IMR-90 (cell line): Measurements from ENCODE around the gene DNMT3A. TPM values are rescaled to one million over a fixed set of nuclear protein-coding genes. Genes with fewer than 3 reads are reported as not detected.

Experiments
- ATAC-seq: fragments of 200-7000 bp; cut with Tn5 transposase; 2 replicates; pipeline ENCODE4 v1.9.1; 2020; ENCODE audit warnings: low read depth, mild to moderate bottlenecking, moderate library complexity
- BruUV-seq: library from RNA; stranded (reverse); fragments of 400-500 nt; replicated peaks from 2 replicates; lab custom pipeline; 2021; lab: Mats Ljungman, UMichigan
- CTCF ChIA-PET: fragments of 300-600 bp; formaldehyde crosslinking; extraction: SDS; loops from one replicate; lab custom pipeline; 2021; ENCODE audit warnings: antibody characterized with exemption; lab: Yijun Ruan, JAX
- POLR2A ChIA-PET: fragments of 300-600 bp; sonication (Branson Sonifier 250); formaldehyde crosslinking; loops from one replicate; lab custom pipeline; 2022; ENCODE audit warnings: antibody characterized with exemption; ENCODE audit not compliant: unreplicated experiment; lab: Charles Lee
- DNase-seq: peaks from one replicate; pipeline ENCODE4 v3.0.0; 2013
- H2AFZ ChIP-seq: replicated peaks from 2 replicates; pipeline ENCODE3; 2013; ENCODE audit warnings: low read length, mild to moderate bottlenecking; ENCODE audit not compliant: poor library complexity
- H2AK5ac ChIP-seq: 2 replicates; pipeline ENCODE4 v1.6.1; 2013; ENCODE audit warnings: low read depth, low read length, inconsistent platforms
- H2AK9ac ChIP-seq: replicated peaks from 2 replicates; pipeline ENCODE3; 2013; ENCODE audit warnings: mild to moderate bottlenecking, low read depth, low read length, moderate library complexity; ENCODE audit not compliant: poor library complexity
- H2BK120ac ChIP-seq: 2 replicates; pipeline ENCODE4 v1.6.1; 2013; ENCODE audit warnings: low read depth, low read length, inconsistent platforms
- H2BK15ac ChIP-seq: 3 replicates; pipeline ENCODE4 v1.6.1; 2013; ENCODE audit warnings: low read depth, low read length, inconsistent platforms
- H2BK20ac ChIP-seq: 2 replicates; pipeline ENCODE4 v1.6.1; 2013; ENCODE audit warnings: low read depth, mild to moderate bottlenecking, inconsistent platforms, low read length, moderate library complexity
- H2BK5ac ChIP-seq: 2 replicates; pipeline ENCODE4 v1.6.1; 2013; ENCODE audit warnings: mild to moderate bottlenecking, low read depth, low read length, inconsistent platforms; ENCODE audit not compliant: poor library complexity, severe bottlenecking
- H3K14ac ChIP-seq: replicated peaks from 2 replicates; pipeline ENCODE4 v1.6.1; 2013; ENCODE audit warnings: low read depth, low read length, inconsistent platforms
- H3K18ac ChIP-seq: 2 replicates; pipeline ENCODE4 v1.6.1; 2013; ENCODE audit warnings: low read depth, low read length, control low read depth
- H3K23ac ChIP-seq: 2 replicates; pipeline ENCODE4 v1.6.1; 2013; ENCODE audit warnings: low read depth, low read length, inconsistent platforms
- H3K27ac ChIP-seq: 2 replicates; pipeline ENCODE4 v1.5.1; 2013; ENCODE audit warnings: mild to moderate bottlenecking, control low read depth, low read length; ENCODE audit not compliant: insufficient read depth
- H3K27me3 ChIP-seq: 2 replicates; pipeline ENCODE4 v1.6.1; 2013; ENCODE audit warnings: low read length; ENCODE audit not compliant: control insufficient read depth, insufficient read depth
- H3K36me3 ChIP-seq: 2 replicates; pipeline ENCODE4 v1.6.1; 2013; ENCODE audit warnings: low read length, mixed read lengths; ENCODE audit not compliant: control insufficient read depth, insufficient read depth
- H3K4ac ChIP-seq: 2 replicates; pipeline ENCODE4 v1.6.1; 2013; ENCODE audit warnings: low read depth, low read length, inconsistent platforms
- H3K4me1 ChIP-seq: 2 replicates; pipeline ENCODE4 v1.6.1; 2013; ENCODE audit warnings: low read length, mixed read lengths; ENCODE audit not compliant: control insufficient read depth, insufficient read depth
- H3K4me2 ChIP-seq: 2 replicates; pipeline ENCODE4 v1.6.1; 2013; ENCODE audit warnings: low read depth, mild to moderate bottlenecking, control low read depth, low read length, moderate library complexity
- H3K4me3 ChIP-seq: 2 replicates; pipeline ENCODE4 v1.5.1; 2013; ENCODE audit warnings: low read depth, mild to moderate bottlenecking, control low read depth, low read length, moderate library complexity; ENCODE audit not compliant: insufficient read depth
- H3K56ac ChIP-seq: 2 replicates; pipeline ENCODE4 v1.6.1; 2013; ENCODE audit warnings: low read length, inconsistent platforms; ENCODE audit not compliant: insufficient read depth; ENCODE audit errors: extremely low read depth
- H3K79me1 ChIP-seq, 2 experiments: 2 replicates each; pipeline ENCODE4 v1.6.1; 2013; ENCODE audit warnings: low read length in 2 of 2, inconsistent platforms in 1 of 2, low read depth in 1 of 2
- H3K9ac ChIP-seq: 2 replicates; pipeline ENCODE4 v1.6.1; 2013; ENCODE audit warnings: low read depth, low read length, control low read depth
- H3K9me1 ChIP-seq: 2 replicates; pipeline ENCODE4 v1.6.1; 2013; ENCODE audit warnings: low read length, inconsistent platforms; ENCODE audit not compliant: insufficient read depth
- H3K9me3 ChIP-seq: 2 replicates; pipeline ENCODE4 v1.6.1; 2013; ENCODE audit warnings: low read length; ENCODE audit not compliant: control insufficient read depth, insufficient read depth
- H4K20me1 ChIP-seq: 2 replicates; pipeline ENCODE4 v1.6.1; 2013; ENCODE audit warnings: low read length, inconsistent platforms; ENCODE audit not compliant: insufficient read depth
- H4K5ac ChIP-seq: 2 replicates; pipeline ENCODE4 v1.6.1; 2013; ENCODE audit warnings: mild to moderate bottlenecking, low read depth, low read length, control low read depth
- H4K8ac ChIP-seq, 2 experiments: 2 replicates each; pipeline ENCODE4 v1.6.1; 2013; ENCODE audit warnings: low read depth in 2 of 2, low read length in 2 of 2, control low read depth in 1 of 2, inconsistent platforms in 1 of 2
- H4K91ac ChIP-seq: 2 replicates; pipeline ENCODE4 v1.6.1; 2013; ENCODE audit warnings: low read depth, low read length, inconsistent platforms; ENCODE audit not compliant: insufficient read depth
- BHLHE40 ChIP-seq: fragments of 150-350 bp; IDR thresholded peaks from 2 replicates; pipeline ENCODE4 v1.6.1; 2016; ENCODE audit warnings: mild to moderate bottlenecking, low read depth, low read length
- CEBPB ChIP-seq: IDR thresholded peaks from 2 replicates; pipeline ENCODE4 v1.6.1; 2012; ENCODE audit warnings: low read depth, low read length, improper control_type of control experiment
- CHD1 ChIP-seq: IDR thresholded peaks from 2 replicates; pipeline ENCODE4 v1.6.1; 2012; ENCODE audit warnings: low read depth, low read length, improper control_type of control experiment
- CTCF ChIP-seq: conservative IDR thresholded peaks from 2 replicates; pipeline ENCODE4 v1.5.1; 2012; ENCODE audit warnings: mild to moderate bottlenecking, low read depth, low read length, improper control_type of control experiment
- ELK1 ChIP-seq: fragments of 150-350 bp; IDR thresholded peaks from 2 replicates; pipeline ENCODE4 v1.6.1; 2016; ENCODE audit warnings: low read depth, mild to moderate bottlenecking, low read length, moderate library complexity, borderline replicate concordance
- FOS ChIP-seq: fragments of 150-350 bp; IDR thresholded peaks from 2 replicates; pipeline ENCODE4 v1.6.1; 2016; ENCODE audit warnings: low read depth, low read length
- MAZ ChIP-seq: IDR thresholded peaks from 2 replicates; pipeline ENCODE4 v1.6.1; 2012; ENCODE audit warnings: low read depth, mild to moderate bottlenecking, low read length, improper control_type of control experiment, moderate library complexity, borderline replicate concordance
- MXI1 ChIP-seq: IDR thresholded peaks from 2 replicates; pipeline ENCODE4 v1.6.1; 2012; ENCODE audit warnings: low read depth, mild to moderate bottlenecking, low read length, moderate library complexity, borderline replicate concordance
- NFE2L2 ChIP-seq: fragments of 150-350 bp; IDR thresholded peaks from 2 replicates; pipeline ENCODE4 v1.6.1; 2016; ENCODE audit warnings: low read depth, mild to moderate bottlenecking, low read length
- POLR2A ChIP-seq: IDR thresholded peaks from 2 replicates; pipeline ENCODE4 v1.6.1; 2012; ENCODE audit warnings: mild to moderate bottlenecking, low read depth, low read length
- RAD21 ChIP-seq: IDR thresholded peaks from 2 replicates; pipeline ENCODE4 v1.6.1; 2012; ENCODE audit warnings: low read length, improper control_type of control experiment
- RCOR1 ChIP-seq: IDR thresholded peaks from 2 replicates; pipeline ENCODE4 v1.6.1; 2012; ENCODE audit warnings: mild to moderate bottlenecking, low read length, improper control_type of control experiment; ENCODE audit not compliant: insufficient replicate concordance
- RFX5 ChIP-seq: IDR thresholded peaks from 2 replicates; pipeline ENCODE4 v1.8.0; 2012; ENCODE audit warnings: low read depth, mild to moderate bottlenecking, low read length, moderate library complexity
- SMC3 ChIP-seq: fragments of 150-350 bp; IDR thresholded peaks from 2 replicates; pipeline ENCODE4 v1.6.1; 2016; ENCODE audit warnings: low read depth, mild to moderate bottlenecking, antibody characterized with exemption, low read length, moderate library complexity
- USF2 ChIP-seq: fragments of 150-350 bp; IDR thresholded peaks from 2 replicates; pipeline ENCODE4 v1.6.1; 2017; ENCODE audit warnings: mild to moderate bottlenecking, antibody characterized with exemption, low read length, low read depth
- WGBS, 2 experiments: methylation state at CpG; one replicate each; pipeline versions ENCODE4 v1.1.5 to v1.1.7; 2013; ENCODE audit warnings: missing lambda C conversion rate in 2 of 2; ENCODE audit not compliant: insufficient read length in 1 of 2; ENCODE audit errors: extremely low coverage in 2 of 2; 5-methylcytosine and 5-hydroxymethylcytosine counted together
- dilution Hi-C: fragments of 300-500 bp; cut with HindIII; formaldehyde crosslinking; loops from one replicate; pipeline ENCODE4 v1.14.3; 2018; ENCODE audit warnings: low sequenced_read_pairs; ENCODE audit not compliant: unreplicated experiment
- in situ Hi-C: fragments of 300-500 bp; cut with MboI; formaldehyde crosslinking; loops from 3 replicates; pipeline ENCODE4 v1.14.3; 2019; ENCODE audit warnings: low sequenced_read_pairs, inconsistent platforms, mixed read lengths
- intact Hi-C: fragments of 100-400 bp; cut with micrococcal nuclease; formaldehyde crosslinking; loops from 2 replicates; pipeline ENCODE4 v1.10.0; 2022
- polyA plus RNA-seq, 3 experiments: library from polyadenylated mRNA; depleted of rRNA; stranded (reverse); fragments of >200 nt; gene quantifications; 2 replicates each; pipeline ENCODE4 v1.2.3, GENCODE V29; 2012; ENCODE audit warnings: low replicate concordance in 1 of 3
- total RNA-seq: library from RNA; depleted of rRNA; stranded (reverse); fragments of >200 nt; gene quantifications from 2 replicates; pipeline ENCODE4 v1.2.3, GENCODE V29; 2012

The DNMT3A gene
- total and polyA plus RNA-seq, 2 of the 4 experiments (the other 2 are of a cell fraction) = 4.4 to 9.7 TPM

- ChIA-PET CTCF (no interaction called here), POLR2A (no interaction called here)
- Histone ChIP-seq H3K4me3 (no peak overlapping the region), H3K18ac (no peak overlapping the region), H3K4me1 (peaks cover 6% of the 10 kb centered on the region), H4K20me1 (peaks cover 59% of the 10 kb centered on the region), H4K8ac (no peak overlapping the region), H2AFZ (no peak overlapping the region), H3K4me2 (no peak overlapping the region), H3K4ac (no peak overlapping the region), H3K23ac (no peak overlapping the region), H2BK120ac (no peak overlapping the region), H4K91ac (no peak overlapping the region), H2BK5ac (no peak overlapping the region), H3K27ac (no peak overlapping the region), H4K5ac (no peak overlapping the region), H3K9me1 (0 out of 2 replicates have a peak, but pooled peaks cover 4% of the 10 kb centered on the region), H3K14ac (no peak overlapping the region), H3K27me3 (no peaks in the 10 kb centered on the region), H2AK9ac (no peak overlapping the region), H3K79me1 (peaks cover 22 to 46% of the 10 kb centered on the region in 2 experiments; a peak in 3 of 4 replicates), H2AK5ac (no peak overlapping the region), H3K36me3 (peaks cover 13% of the 10 kb centered on the region), H3K9ac (no peak overlapping the region), H3K9me3 (peaks cover 8% of the 10 kb centered on the region), H3K56ac (no peak overlapping the region), H2BK20ac (no peak overlapping the region), H2BK15ac (no peak overlapping the region)
- in situ Hi-C loops = no loop called here
- WGBS, 2 experiments = no CpG with 5 or more reads among the region's 27 CpGs
- DNase-seq (no peak), ATAC-seq (no peak)
- intact Hi-C loops = no loop called here
- dilution Hi-C loops = no loop called here
- no TSS peak for BruUV-seq
- TF ChIP-seq MXI1 (no peak), FOS (no peak), MAZ (no peak), RAD21 (no peak), CHD1 (no peak), CTCF (no peak), RFX5 (no peak), USF2 (no peak), NFE2L2 (no peak), SMC3 (no peak), RCOR1 (no peak), POLR2A (no peak), CEBPB (no peak), ELK1 (no peak), BHLHE40 (no peak)
Observed at GRCh38 chr2:25328152-25329085, 13.3 kb downstream of the DNMT3A start.
